Measurements from ENCODE around the gene SUPT20HL1.
"Not testable (repeated sequence)": the region's sequence is repeated elsewhere in the genome, so short reads cannot be mapped to it uniquely, and the experiment has no call there.

Gene SUPT20HL1

DNA sequence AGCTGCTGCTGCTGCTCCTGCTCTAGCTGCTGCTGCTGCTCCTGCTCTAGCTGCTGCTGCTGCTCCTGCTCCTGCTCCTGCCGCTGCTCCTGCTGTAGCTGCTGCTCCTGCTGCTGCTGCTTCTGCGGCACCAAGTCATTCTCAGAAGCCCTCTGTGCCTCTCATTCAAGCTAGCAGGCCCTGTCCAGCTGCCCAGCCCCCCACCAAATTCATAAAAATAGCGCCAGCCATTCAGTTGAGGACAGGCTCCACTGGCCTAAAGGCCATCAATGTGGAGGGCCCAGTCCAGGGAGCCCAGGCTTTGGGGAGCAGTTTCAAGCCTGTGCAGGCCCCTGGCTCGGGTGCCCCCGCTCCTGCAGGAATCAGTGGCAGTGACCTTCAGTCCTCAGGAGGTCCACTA, 3.9 kb downstream of the SUPT20HL1 start:
- DNase-seq: no peak

GRCh38 chrX:24364851-24365538, 4.6 kb downstream of the SUPT20HL1 start:
- no peak for DNase-seq

DNA sequence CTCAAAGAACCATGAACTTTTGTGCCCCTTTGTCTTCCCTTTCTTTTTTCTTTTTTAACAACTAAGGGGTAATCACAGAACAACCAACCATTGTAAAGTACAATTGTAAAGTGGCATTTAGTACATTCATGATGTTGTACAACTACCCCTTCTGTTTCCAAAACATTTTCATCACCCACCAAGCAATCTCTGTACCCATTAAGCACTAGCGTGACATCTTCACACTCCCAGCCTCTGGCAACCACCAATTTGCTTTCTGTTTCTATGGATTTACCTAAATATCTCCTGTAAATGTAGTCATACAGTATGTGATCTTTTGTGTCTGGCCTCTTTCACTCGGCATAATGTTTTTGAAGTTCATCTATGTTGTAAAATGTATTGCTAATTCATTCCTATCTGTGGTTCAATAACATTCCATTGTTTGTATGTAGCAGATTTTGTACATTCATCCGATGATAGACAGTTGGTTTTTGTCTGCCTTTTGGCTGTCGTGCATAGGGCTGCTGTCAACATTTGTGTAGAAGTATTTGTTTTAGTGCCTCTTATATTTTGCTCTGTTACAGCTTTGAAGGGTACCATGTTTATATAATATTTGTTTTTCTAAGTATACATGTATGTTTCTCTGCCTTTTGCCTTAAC, 6.4 kb downstream of the SUPT20HL1 start:
- not testable (repeated sequence) for DNase-seq

DNA sequence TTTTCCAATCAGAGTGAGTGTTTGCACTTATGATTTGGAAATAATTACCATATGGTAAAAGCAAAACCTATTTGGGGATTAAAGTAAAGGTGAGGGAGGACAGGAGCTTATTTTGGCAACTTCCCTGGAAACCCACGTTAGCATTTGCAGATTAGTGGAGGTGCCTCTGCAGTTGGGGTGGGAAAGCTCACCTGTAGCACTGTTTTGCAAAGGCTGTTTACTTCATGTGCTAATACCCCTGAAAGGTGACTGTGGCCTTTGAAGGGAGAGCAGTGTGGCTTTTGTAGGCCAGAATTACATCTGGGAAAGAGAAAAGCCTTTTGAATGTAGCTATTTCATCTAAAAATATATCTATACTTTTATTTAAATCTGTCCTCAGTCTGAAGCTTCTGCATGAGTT, 9.4 kb downstream of the SUPT20HL1 start:
- DNase-seq: no peak

DNA sequence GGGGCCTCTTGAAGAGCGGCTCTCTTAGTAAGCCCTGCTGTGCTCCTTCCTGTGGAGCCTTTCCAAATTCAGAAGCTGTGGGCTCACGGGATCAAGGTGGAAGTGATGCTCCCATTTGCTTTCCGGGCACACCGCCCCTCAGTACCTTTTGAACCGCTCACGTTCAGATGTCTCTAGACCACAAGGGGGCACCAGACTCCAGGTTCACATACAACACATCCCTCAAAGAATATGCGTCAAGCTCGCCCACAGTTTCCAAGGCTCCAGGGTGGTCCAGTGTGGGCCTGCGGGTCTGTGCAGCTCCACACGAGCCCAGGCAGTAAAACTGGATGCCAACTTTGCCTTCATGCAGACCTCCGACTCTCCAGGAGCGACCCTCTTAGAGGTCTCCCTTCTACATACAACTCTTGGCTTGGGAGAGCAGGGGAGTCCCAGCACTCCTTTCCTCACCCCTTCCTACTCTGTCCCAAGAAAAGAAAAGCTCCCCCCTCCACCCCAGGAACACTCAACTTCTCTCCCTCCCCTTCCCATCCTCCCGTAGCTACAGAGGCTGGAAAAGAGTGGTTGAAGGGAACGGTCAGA, 11.0 kb downstream of the SUPT20HL1 start:
- DNase-seq: peak; percentile 78

DNA sequence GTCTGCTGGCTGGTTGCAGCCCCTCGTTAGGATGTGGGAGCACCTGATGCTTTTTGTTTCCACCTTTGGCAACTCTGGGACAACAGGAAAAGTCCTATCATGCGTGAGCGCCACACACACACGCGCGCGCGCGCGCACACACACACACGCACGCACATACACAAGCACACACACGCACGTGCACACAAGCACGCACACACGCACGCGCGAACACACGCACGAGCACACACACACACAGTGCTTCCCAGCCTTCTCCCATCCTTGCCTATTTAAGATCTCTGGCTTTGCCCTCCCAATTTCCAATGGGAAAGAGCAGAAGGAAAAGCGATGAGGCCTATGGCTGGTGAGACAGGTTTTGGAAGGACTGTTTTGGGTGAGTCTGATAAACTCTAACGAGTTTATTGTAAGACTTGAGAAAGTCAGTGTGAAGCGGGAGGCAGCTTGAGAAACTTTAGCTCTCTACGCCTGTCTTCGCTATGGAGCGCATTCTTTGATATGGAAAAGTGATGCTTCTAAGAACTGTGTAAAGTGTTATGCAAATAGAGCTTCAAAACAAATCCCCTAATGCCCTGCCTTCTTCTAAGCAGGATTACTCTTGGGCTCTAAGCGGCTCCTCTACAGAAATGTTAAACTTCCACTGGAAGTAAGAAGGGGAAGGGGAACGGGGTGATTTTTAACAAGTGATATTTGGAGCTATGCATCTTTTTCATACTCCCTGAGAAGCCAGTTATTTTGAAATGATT, 11.8 kb downstream of the SUPT20HL1 start:
- DNase-seq: no peak

DNA sequence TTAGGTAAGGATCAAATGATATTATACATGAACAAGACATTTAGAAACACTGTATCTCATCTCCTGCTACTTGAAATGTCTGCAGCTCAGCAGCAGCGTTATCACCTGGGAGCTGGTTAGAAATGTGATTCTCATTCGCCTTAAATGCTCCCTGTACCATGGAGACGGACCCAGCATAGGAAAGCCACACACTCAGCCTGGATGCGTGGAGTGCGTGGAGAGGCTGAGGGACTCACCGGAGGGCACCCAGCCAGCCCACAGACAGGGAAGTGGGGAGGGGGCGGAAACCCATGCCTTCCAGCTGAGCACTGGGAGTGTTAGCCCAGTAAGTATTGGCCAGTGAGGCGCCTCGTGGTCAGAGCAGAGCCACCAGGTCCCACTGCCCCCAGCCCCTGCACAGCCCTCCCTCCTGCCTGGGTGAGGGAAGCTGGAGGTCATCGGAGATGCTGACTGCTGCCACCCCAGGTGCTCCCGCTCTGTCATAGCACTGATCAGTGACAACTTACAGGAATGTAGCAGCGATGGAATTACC, 15.2 kb downstream of the SUPT20HL1 start:
- DNase-seq: no peak

DNA sequence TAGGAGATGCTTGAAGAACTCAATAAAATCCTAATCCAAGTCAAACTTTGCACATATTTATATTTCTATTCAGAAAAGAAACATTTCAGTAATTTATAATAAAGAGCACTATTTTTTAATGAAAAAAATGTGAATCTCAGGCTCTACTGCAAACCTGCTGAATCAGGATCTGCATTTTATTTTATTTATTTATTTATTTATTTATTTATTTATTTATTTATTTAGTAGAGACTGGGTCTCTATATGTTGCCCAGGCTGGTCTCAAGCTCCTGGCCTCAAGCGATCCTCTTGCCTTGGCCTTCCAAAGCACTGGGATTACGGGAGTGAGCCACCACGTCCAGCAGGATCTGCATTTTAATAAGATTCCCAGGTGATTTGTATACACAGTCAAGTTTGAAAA, 16.0 kb downstream of the SUPT20HL1 start:
- DNase-seq: no peak

DNA sequence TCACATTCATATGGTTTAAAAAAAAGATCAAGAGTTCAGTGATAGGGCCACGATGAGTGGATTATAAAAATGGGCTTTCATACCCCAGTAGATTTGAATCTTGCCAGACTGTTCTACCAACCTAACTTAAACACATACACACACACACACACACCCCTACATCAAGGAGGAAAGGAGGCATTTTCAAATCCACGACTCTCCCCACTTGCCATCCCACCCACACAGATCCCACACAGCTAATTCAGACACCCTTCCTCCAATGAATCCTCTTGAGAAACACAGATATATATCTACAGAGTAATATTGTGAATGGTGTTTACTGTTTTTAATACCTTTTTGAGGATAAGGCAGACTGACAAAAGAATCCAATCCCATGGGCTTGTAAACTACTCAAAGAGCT, 16.8 kb downstream of the SUPT20HL1 start:
- DNase-seq: no peak

DNA sequence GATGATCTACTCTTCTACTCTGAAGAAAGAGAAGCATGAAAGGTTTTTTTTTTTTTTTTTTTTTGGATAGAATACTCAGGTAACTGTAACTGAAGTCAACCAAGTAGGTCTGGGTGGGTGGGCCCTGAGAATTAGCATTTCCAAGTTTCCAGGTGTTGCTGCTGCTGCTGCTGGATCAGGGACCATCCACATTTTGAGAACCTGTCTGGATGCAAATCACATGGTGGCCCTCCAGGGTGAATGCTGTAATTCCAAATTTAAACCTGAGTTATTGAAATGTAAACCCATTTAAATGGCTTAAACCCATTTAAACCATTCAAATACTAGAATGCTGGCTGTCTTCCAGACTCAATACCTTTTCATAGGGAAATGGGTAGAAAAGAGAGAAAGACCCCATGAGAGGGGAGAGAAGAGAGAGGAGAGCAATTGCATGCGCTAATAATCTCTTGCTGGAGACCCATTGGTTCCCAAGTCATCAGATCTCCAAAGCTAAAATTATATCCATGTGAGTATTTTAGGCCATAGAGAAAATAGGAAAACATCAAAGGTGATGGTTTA, 17.6 kb downstream of the SUPT20HL1 start:
- no peak for DNase-seq

DNA sequence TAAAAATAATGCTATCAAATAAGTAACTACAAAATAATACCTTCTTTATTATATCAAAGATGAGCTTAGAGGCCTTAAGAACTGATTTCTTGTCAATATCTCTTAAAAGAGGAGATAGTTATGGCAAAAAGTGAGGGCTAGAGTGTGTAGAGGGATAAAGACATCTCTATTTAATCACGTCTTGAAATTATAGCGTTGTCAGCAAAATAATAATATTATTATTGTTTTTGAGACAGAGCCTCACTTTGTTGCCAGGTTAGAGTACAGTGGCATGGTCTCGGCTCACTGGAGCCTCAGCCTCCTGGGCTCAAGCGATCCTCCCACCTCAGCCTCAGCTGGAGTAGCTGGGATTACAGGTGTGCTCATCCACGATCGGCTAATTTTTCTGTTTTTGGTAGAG, 18.3 kb downstream of the SUPT20HL1 start:
- DNase-seq: no peak

DNA sequence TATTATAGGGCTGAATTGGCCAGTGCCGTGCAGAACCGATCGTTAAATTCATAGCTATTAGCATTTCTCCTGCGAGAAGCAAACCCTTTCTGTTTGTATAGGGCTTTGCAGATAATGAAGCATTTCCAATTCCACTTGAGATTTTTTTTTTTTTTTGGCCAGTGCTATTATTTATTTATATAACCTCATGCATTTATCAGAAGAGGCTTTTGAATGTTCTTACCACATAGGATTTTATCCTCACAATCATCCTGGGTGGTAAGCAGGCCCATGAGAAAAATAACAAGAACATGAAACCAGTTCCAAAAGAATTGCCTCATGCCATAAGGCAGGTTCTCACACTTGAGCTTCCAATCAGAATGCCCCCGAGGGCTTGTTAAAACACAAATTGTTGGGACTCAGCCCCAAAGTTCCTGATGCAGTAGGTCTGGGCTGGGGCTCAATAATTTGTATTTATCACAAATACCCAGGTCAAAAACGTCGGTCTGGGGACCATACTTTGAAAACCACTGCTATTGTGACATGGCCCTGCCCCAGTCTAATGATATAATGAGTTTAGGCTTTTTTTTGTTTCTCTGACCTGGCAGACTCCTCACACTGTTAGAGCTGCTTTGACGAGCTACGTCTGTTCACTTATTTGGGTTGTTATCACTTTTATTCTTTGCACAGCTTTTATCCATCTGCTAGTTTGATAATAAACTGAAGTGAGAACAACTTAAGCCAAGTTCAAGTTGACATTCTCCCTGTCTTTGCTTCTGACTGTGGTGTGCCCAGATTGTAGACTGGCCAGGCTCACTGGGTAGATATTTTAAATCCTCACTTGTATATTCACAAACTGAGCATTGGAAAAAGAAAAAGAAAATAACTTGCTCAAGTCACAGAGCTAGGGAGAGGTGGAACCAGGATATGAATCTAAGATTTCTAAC, 20.1 kb downstream of the SUPT20HL1 start:
- DNase-seq: no peak

- DNase-seq: not testable (repeated sequence)
Measured at GRCh38 chrX:24382315-24382714, 21.9 kb downstream of the SUPT20HL1 start.

GRCh38 chrX:24387724-24388123, 27.3 kb downstream of the SUPT20HL1 start:
- DNase-seq: no peak

DNA sequence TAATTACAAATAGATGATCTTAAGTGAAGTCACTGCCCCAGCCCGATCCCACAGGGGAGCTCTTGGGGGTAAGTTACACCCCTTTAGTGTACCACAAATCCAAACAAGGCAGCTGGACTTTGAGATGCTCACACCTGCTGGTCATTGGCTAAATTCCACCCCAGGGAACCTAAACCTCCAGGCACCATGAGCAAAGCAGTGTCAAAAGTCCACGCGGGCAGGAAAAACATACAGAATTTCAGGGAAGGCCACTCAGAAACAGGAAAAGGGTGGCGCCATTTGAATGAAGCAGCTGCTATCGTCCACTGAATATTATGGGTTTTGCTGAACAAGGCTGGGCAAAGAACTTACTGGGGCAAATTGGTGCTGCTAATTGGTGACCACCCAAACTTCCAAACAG, 30.9 kb downstream of the SUPT20HL1 start:
- no peak for DNase-seq

DNA sequence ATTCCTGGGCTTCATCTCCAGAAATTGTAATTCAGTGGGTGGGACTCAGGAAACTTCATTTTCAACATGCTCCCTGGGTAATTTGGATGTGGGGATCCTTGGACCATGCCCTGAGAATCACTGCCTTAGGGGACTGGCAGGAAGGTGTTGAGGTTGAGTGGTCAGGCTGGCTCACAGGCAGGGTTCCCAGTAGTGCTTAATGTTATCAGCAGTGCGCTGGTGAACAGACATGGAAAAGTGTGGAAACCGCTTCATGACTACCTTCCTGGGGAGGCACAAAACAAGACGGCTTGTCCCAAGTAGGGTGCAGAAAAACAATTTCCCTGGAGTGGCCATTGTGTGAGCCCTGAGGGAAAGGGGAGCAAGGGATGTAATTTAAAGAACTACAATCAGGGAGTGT, 31.4 kb downstream of the SUPT20HL1 start:
- no peak for DNase-seq

GRCh38 chrX:24392709-24393108, 32.3 kb downstream of the SUPT20HL1 start:
- no peak for DNase-seq

DNA sequence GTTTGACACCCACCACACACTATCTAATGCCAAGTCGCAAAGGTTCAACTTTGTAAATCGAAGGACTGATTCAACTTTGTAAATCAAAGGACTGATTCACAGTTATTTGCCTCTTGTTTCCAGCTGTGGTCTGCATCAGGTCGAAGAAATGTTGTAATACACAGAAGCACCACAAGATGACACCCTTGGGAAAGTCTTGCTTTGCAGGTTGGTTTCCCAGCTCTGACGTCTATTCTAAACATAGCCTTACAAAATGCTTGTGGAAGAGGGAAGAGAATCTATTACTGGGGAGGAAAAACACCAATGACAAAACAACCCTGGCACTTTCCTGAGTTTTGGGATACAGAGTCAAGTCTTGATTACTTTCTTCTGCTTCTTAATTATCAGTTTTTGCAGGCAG, 35.3 kb downstream of the SUPT20HL1 start:
- DNase-seq: no peak

- DNase-seq: no peak
Measured at GRCh38 chrX:24396236-24396930, 35.9 kb downstream of the SUPT20HL1 start.

- DNase-seq: no peak
Measured at GRCh38 chrX:24396931-24397279, 36.5 kb downstream of the SUPT20HL1 start.

- DNase-seq: no peak
Measured at GRCh38 chrX:24398766-24399165, 38.3 kb downstream of the SUPT20HL1 start.

GRCh38 chrX:24399550-24399949, 39.1 kb downstream of the SUPT20HL1 start:
- DNase-seq: no peak

Measured in activated effector memory CD4-positive, alpha-beta T cell treated with anti-CD3 and anti-CD28 coated beads, Interleukin-2, amount 50 U/mL, for 16 hours (primary cell).